ENCODE results near the gene KRTAP20-1. TPM values are rescaled to one million over a fixed set of nuclear protein-coding genes. Genes with fewer than 3 reads are reported as not detected.

KRTAP20-1 gene
- total and polyA plus RNA-seq, 10 donors, result not detected

DNA sequence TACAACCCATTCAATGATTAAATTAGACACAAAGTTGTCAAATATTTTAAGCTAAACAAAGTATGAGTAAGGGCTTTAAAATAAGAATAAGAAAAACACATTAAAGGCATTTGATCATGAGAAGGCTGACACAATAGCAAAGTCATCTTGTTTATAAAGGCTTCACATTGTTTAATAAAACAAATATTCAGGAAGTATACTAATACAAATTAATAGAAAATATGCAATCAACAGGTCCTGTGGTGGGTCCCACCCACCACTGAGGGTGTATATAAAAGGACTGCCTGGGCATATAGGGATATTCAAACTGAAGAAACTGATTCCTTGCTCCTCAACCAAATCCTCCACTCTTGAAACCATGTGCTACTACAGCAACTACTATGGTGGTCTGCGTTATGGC, 18.7 kb downstream of the KRTAP20-1 start, which contains the start of gene KRTAP20-2:
Gene KRTAP20-2, plus strand, starts transcription at position 301 of the 400 bp plus-strand sequence. Its CDS starts 58 bp downstream, at position 359.
- H3K36me3 ChIP-seq, result no peaks in the 10 kb centered on the region
- H3K4me1 ChIP-seq, result no peaks in the 10 kb centered on the region
- no peak for DNase-seq
- 81 to 100% (median 95%) methylated on average over 1 of the region's 1 CpG for WGBS, 5 donors
- no peaks in the 10 kb centered on the region for H3K27me3 ChIP-seq (replicated peaks in 1 of 7)
- H3K9me3 ChIP-seq, result peaks cover 0 to 9% (median 0%) of the 10 kb centered on the region in 8 donors
- H3K27ac ChIP-seq, result no peak within 1 kb of the TSS
- TF ChIP-seq POLR2AphosphoS5 (IDR thresholded peaks at IDR 0.05), result no peak
- TF ChIP-seq POLR2A (IDR thresholded peaks at IDR 0.05), result no peak
- TF ChIP-seq CTCF (IDR thresholded peaks at IDR 0.05 in 8 of 11, conservative IDR thresholded peaks at IDR 0.05 in 3 of 11), result no peak
- H3K4me3 ChIP-seq, result no peak within 1 kb of the TSS
- intact Hi-C loops (cut with DNase I; ENCODE audit: low total_unique reads), result no loop called here

DNA sequence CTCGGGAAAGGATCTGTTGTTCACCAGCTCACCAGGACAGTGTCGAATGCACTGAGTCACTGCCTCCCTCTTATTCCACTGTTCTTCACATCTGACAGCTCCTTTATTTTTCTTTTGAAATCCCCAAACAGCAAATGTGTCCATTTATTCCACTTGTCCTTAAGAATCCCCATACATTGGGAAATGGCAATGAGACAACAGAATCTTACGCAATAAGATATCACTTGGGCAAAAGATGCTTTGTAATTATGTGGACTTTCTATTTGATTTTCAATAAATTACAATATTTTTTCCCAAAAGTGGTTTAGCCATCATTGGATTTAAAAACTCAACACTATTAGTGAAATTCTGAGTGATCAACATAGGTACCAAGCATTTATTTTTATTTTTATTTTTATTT, 22.5 kb downstream of the KRTAP20-1 start:
- DNase-seq, result no peak
- no peak overlapping the region for H3K4me3 ChIP-seq
- H3K9me3 ChIP-seq, result peaks cover 0 to 14% (median 0%) of the 10 kb centered on the region in 8 donors
- TF ChIP-seq CTCF (IDR thresholded peaks at IDR 0.05 in 8 of 11, conservative IDR thresholded peaks at IDR 0.05 in 3 of 11) (no peak), POLR2A (IDR thresholded peaks at IDR 0.05) (no peak), POLR2AphosphoS5 (IDR thresholded peaks at IDR 0.05) (no peak)
- 81 to 88% (median 87%) methylated on average over 3 of the region's 3 CpGs for WGBS, 5 donors
- intact Hi-C loops (cut with DNase I; ENCODE audit: low total_unique reads), result no loop called here
- no peaks in the 10 kb centered on the region for H3K4me1 ChIP-seq
- no peak overlapping the region for H3K27ac ChIP-seq
- H3K27me3 ChIP-seq (replicated peaks in 1 of 7), result no peaks in the 10 kb centered on the region
- H3K36me3 ChIP-seq, result no peaks in the 10 kb centered on the region

- intact Hi-C loops (cut with DNase I; ENCODE audit: low total_unique reads), result no loop called here
- Histone ChIP-seq H3K27ac (no peak within 1 kb of the TSS), H3K4me1 (no peaks in the 10 kb centered on the region), H3K36me3 (no peaks in the 10 kb centered on the region), H3K9me3 (peaks cover 0 to 14% (median 0%) of the 10 kb centered on the region in 8 donors), H3K4me3 (no peak within 1 kb of the TSS), H3K27me3 (replicated peaks in 1 of 7) (no peaks in the 10 kb centered on the region)
- 78 to 96% (median 90%) methylated on average over 2 of the region's 2 CpGs for WGBS, 5 donors
- DNase-seq, result no peak
- TF ChIP-seq CTCF (IDR thresholded peaks at IDR 0.05 in 8 of 11, conservative IDR thresholded peaks at IDR 0.05 in 3 of 11), result no peak
- no peak for TF ChIP-seq POLR2AphosphoS5 (IDR thresholded peaks at IDR 0.05)
- TF ChIP-seq POLR2A (IDR thresholded peaks at IDR 0.05), result no peak
These were observed 26.3 kb downstream of the KRTAP20-1 start, which contains the start of gene KRTAP20-3 for GRCh38 chr21:30642564-30642963. KRTAP20-3 (plus strand) TSS chr21:30642864.

DNA sequence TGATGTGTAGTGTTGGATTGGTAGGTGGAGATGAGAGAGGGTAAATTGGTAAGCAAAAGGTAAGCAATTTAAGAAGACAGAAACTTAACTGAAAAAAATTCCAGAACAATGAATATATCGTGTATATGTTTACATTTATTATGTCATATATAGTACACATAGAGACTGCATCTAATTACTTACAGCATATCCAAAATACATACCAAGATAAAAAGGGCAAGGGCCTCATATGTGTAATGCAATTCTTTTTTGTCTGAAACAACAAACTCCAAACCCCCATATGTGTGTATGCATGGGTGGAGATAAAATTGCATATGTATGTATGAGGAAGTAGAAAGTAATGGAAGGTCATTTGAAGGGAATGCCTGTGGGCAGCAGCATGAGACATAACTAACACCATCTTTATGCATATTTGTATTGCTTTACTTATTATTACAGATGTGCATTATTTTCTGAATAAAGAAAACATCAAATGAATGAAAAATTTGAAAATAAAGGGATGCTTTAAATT, 30.7 kb downstream of the KRTAP20-1 start:
- TF ChIP-seq CTCF (IDR thresholded peaks at IDR 0.05 in 8 of 11, conservative IDR thresholded peaks at IDR 0.05 in 3 of 11), result no peak
- no peak for TF ChIP-seq POLR2A (IDR thresholded peaks at IDR 0.05)
- no peak for TF ChIP-seq POLR2AphosphoS5 (IDR thresholded peaks at IDR 0.05)
- intact Hi-C loops (cut with DNase I; ENCODE audit: low total_unique reads), result no loop called here
- WGBS, 5 donors, result 75 to 93% (median 80%) methylated on average over 1 of the region's 1 CpG

More for the DNA sequence above, 30.7 kb downstream of the KRTAP20-1 start:
- no peak overlapping the region for H3K4me3 ChIP-seq
- no peak for DNase-seq
- H3K9me3 ChIP-seq, result peaks cover 0 to 10% (median 0%) of the 10 kb centered on the region in 8 donors
- no peaks in the 10 kb centered on the region for H3K4me1 ChIP-seq
- no peaks in the 10 kb centered on the region for H3K27me3 ChIP-seq (replicated peaks in 1 of 7)
- no peaks in the 10 kb centered on the region for H3K36me3 ChIP-seq
- H3K27ac ChIP-seq, result no peak overlapping the region

Measured in spleen (tissue), 11 donors.